Ishikawa (cell line): Measurements from ENCODE around the gene ZCCHC14.

Source experiments
- CEBPB ChIP-seq: IDR thresholded peaks from 2 replicates; pipeline ENCODE4 v1.6.1; 2012
- CREB1 ChIP-seq: IDR thresholded peaks from 2 replicates; pipeline ENCODE4 v1.6.1; 2012; ENCODE audit warnings: low read depth
- EGR1 ChIP-seq: IDR thresholded peaks from 2 replicates; pipeline ENCODE4 v1.6.1; 2012
- EP300 ChIP-seq: IDR thresholded peaks from 2 replicates; pipeline ENCODE4 v1.6.1; 2012; ENCODE audit warnings: borderline replicate concordance
- FOXM1 ChIP-seq: IDR thresholded peaks from 2 replicates; pipeline ENCODE4 v1.6.1; 2012; ENCODE audit warnings: low read depth, borderline replicate concordance
- NFIC ChIP-seq: IDR thresholded peaks from 2 replicates; pipeline ENCODE4 v1.6.1; 2012
- RAD21 ChIP-seq: IDR thresholded peaks from 2 replicates; pipeline ENCODE4 v1.6.1; 2012; ENCODE audit warnings: low read depth
- REST ChIP-seq: IDR thresholded peaks from 2 replicates; pipeline ENCODE4 v1.6.1; 2012; ENCODE audit warnings: low read depth, mild to moderate bottlenecking
- TAF1 ChIP-seq: IDR thresholded peaks from 2 replicates; pipeline ENCODE4 v1.6.1; 2012; ENCODE audit warnings: low read depth, mild to moderate bottlenecking
- TCF12 ChIP-seq: IDR thresholded peaks from 2 replicates; pipeline ENCODE4 v1.6.1; 2012; ENCODE audit warnings: low read depth
- TEAD4 ChIP-seq: IDR thresholded peaks from 2 replicates; pipeline ENCODE4 v1.6.1; 2012
- USF1 ChIP-seq: IDR thresholded peaks from 2 replicates; pipeline ENCODE4 v1.6.1; 2012
- YY1 ChIP-seq: IDR thresholded peaks from 2 replicates; pipeline ENCODE4 v1.6.1; 2012; ENCODE audit warnings: low read depth
- ZBTB7A ChIP-seq: IDR thresholded peaks from 2 replicates; pipeline ENCODE4 v1.6.1; 2012; ENCODE audit warnings: low read depth
- TF ChIP-seq, protein P1 (sequence below): IDR thresholded peaks from 2 replicates; pipeline ENCODE4 v1.6.1; 2012

The ZCCHC14 gene

DNA sequence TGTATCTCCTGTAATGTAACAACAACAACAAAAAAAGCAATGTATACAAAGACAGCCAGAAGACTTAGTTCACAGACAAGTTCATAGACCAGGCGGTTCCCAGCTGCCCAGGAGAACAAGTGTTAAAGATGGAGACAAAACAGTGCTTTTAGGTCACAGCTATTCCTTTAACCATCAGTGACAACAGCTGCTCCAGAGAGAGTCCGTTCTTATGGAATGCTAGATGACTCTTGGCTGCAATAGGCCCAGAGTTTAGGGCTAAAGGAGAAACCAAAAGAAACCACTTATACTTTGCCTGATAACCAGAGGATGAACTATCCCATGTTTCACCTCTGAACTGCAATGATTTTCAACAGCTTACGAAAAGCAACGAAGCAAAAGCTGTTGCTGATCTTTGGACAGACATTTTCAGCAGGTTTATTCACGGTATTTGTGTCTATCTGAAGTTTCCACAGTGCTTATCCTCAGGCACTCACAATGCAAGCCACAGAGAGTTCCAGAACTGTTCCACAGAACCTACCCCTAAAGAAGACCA is 6.0 kb downstream of the ZCCHC14 start:
- TF ChIP-seq TCF12 = no peak
- no peak for TF ChIP-seq CEBPB
- no peak for TF ChIP-seq EGR1
- no peak for TF ChIP-seq REST
- TF ChIP-seq YY1 = no peak
- no peak for TF ChIP-seq ZBTB7A
- TF ChIP-seq, protein P1, sequence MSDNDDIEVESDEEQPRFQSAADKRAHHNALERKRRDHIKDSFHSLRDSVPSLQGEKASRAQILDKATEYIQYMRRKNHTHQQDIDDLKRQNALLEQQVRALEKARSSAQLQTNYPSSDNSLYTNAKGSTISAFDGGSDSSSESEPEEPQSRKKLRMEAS = no peak
- no peak for TF ChIP-seq NFIC
- no peak for TF ChIP-seq USF1
- no peak for TF ChIP-seq TEAD4
- TF ChIP-seq FOXM1 = no peak
- no peak for TF ChIP-seq CREB1
- no peak for TF ChIP-seq EP300
- TF ChIP-seq TAF1 = no peak

- TF ChIP-seq, protein P1 = no peak
- TF ChIP-seq REST (no peak), YY1 (no peak), CREB1 (no peak)
Observed at GRCh38 chr16:87486282-87486681, 6.5 kb downstream of the ZCCHC14 start.

GRCh38 chr16:87484487-87485331 is 8.1 kb downstream of the ZCCHC14 start:
- TF ChIP-seq CEBPB (no peak), USF1 (no peak), REST (no peak), ZBTB7A (no peak), TAF1 (no peak), YY1 (no peak), CREB1 (no peak), TCF12 (no peak), RAD21 (no peak), EP300 (no peak), EGR1 (no peak), NFIC (no peak), FOXM1 (no peak)
- TF ChIP-seq, protein P1 = no peak

DNA sequence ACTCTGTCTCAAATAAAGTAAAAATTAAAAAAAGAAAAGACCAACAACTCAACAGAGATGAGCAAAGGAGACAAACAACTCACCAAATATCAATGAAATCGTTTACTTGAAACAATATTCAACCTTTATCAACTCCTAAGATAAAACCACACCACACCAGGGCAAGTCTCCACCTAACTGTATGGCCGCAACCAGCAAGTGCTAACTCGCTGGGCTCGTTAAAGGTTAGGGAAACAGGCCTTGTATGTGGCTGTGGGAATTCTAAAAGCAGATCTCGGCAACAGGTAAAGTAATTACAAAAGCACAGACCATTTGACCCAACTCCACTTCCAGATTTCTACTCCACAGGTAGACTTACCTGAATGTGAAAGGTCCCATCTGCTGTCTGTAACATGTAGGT is 9.3 kb downstream of the ZCCHC14 start:
- TF ChIP-seq YY1 = no peak
- TF ChIP-seq FOXM1 = no peak
- no peak for TF ChIP-seq ZBTB7A
- TF ChIP-seq, protein P1 = no peak
- no peak for TF ChIP-seq EGR1
- TF ChIP-seq TEAD4 = no peak
- TF ChIP-seq REST = no peak
- no peak for TF ChIP-seq CEBPB
- TF ChIP-seq TCF12 = no peak
- no peak for TF ChIP-seq TAF1
- no peak for TF ChIP-seq USF1
- TF ChIP-seq CREB1 = no peak
- no peak for TF ChIP-seq EP300
- TF ChIP-seq RAD21 = no peak
- no peak for TF ChIP-seq NFIC
